DOHH2 (cell line): ENCODE data around the gene CASP8AP2.
"Not testable (repeated sequence)": the region's sequence is repeated elsewhere in the genome, so short reads cannot be mapped to it uniquely, and the experiment has no call there.

Experiments
- H3F3A ChIP-seq: fragments of 200-600 bp; sonication (generic), shearing (Covaris generic); 2 replicates; pipeline ENCODE4 v1.6.0; 2016; ENCODE audit warnings: antibody characterized with exemption, mild to moderate bottlenecking; ENCODE audit not compliant: control insufficient read depth, insufficient read depth
- H3K27ac ChIP-seq: fragments of 200-600 bp; sonication (generic); 2 replicates; pipeline ENCODE4 v1.5.1; 2014; ENCODE audit warnings: low read depth, mild to moderate bottlenecking, low read length, moderate library complexity
- H3K27me3 ChIP-seq: fragments of 200-600 bp; sonication (generic); 2 replicates; pipeline ENCODE4 v1.6.1; 2014; ENCODE audit warnings: mild to moderate bottlenecking, low read length, mixed read lengths; ENCODE audit not compliant: control insufficient read depth
- H3K36me3 ChIP-seq: fragments of 200-600 bp; sonication (generic); 2 replicates; pipeline ENCODE4 v1.6.1; 2014; ENCODE audit warnings: mild to moderate bottlenecking, low read length, moderate library complexity, mixed read lengths; ENCODE audit not compliant: control insufficient read depth
- H3K4me1 ChIP-seq: fragments of 200-600 bp; sonication (generic); 2 replicates; pipeline ENCODE4 v1.6.1; 2014; ENCODE audit warnings: mild to moderate bottlenecking, low read length, mixed read lengths; ENCODE audit not compliant: control insufficient read depth
- H3K4me2 ChIP-seq: fragments of 200-600 bp; sonication (generic); 2 replicates; pipeline ENCODE4 v1.6.0; 2014; ENCODE audit warnings: mild to moderate bottlenecking, low read length, moderate library complexity
- H3K4me3 ChIP-seq: fragments of 200-600 bp; sonication (generic); 2 replicates; pipeline ENCODE4 v1.5.1; 2014; ENCODE audit warnings: mild to moderate bottlenecking, low read length, mixed read lengths
- H3K79me2 ChIP-seq: fragments of 200-600 bp; sonication (generic); 2 replicates; pipeline ENCODE4 v1.6.1; 2014; ENCODE audit warnings: mild to moderate bottlenecking, low read length, mixed read lengths; ENCODE audit not compliant: control insufficient read depth
- H3K9me2 ChIP-seq: fragments of 200-600 bp; sonication (generic); replicated peaks from 2 replicates; pipeline ENCODE4 v1.6.1; 2014; ENCODE audit warnings: mild to moderate bottlenecking, low read length, mixed read lengths; ENCODE audit not compliant: control insufficient read depth
- H3K9me3 ChIP-seq: fragments of 200-600 bp; sonication (generic); 2 replicates; pipeline ENCODE4 v1.6.1; 2014; ENCODE audit warnings: antibody characterized with exemption, low read length, mixed read lengths; ENCODE audit not compliant: control insufficient read depth, insufficient read depth
- H4K20me1 ChIP-seq: fragments of 200-600 bp; sonication (generic); 2 replicates; pipeline ENCODE4 v1.6.0; 2014; ENCODE audit warnings: low read depth, mild to moderate bottlenecking, antibody characterized with exemption, low read length, moderate library complexity; ENCODE audit not compliant: control insufficient read depth, insufficient read depth
- CTCF ChIP-seq: fragments of 200-600 bp; sonication (generic); IDR thresholded peaks from one replicate; pipeline ENCODE4 v1.5.1; 2014; ENCODE audit warnings: antibody characterized with exemption, mild to moderate bottlenecking, low read depth, low read length; ENCODE audit not compliant: poor library complexity, severe bottlenecking
- EZH2phosphoT487 ChIP-seq: fragments of 200-600 bp; sonication (generic); IDR thresholded peaks from 2 replicates; pipeline ENCODE4 v1.6.1; 2017; ENCODE audit warnings: borderline replicate concordance, mild to moderate bottlenecking, antibody characterized with exemption, low read length, moderate library complexity, mixed read lengths

The CASP8AP2 gene

GRCh38 chr6:89803271-89803670 lies 26.4 kb upstream of the CASP8AP2 start:
- H3K9me2 ChIP-seq = no peaks in the 10 kb centered on the region
- no peak overlapping the region for H3K27ac ChIP-seq
- peaks cover 40% of the 10 kb centered on the region for H3K36me3 ChIP-seq
- peaks cover 2% of the 10 kb centered on the region; the same call in 1 of the 2 replicates for H3F3A ChIP-seq
- no peak for TF ChIP-seq EZH2phosphoT487
- no peak for TF ChIP-seq CTCF
- no peaks in the 10 kb centered on the region for H3K9me3 ChIP-seq
- peaks cover 5% of the 10 kb centered on the region; the same call in 1 of the 2 replicates for H4K20me1 ChIP-seq
- H3K79me2 ChIP-seq = peaks cover 80% of the 10 kb centered on the region
- H3K27me3 ChIP-seq = no peaks in the 10 kb centered on the region
- H3K4me3 ChIP-seq = no peak overlapping the region
- no peaks in the 10 kb centered on the region for H3K4me1 ChIP-seq
- no peak overlapping the region for H3K4me2 ChIP-seq

- TF ChIP-seq EZH2phosphoT487 (no peak), CTCF (no peak)
- no peaks in the 10 kb centered on the region for H3K27me3 ChIP-seq
- H3K9me3 ChIP-seq = no peaks in the 10 kb centered on the region
- peaks cover 18% of the 10 kb centered on the region for H3K36me3 ChIP-seq
- no peaks in the 10 kb centered on the region for H3K4me1 ChIP-seq
- no peaks in the 10 kb centered on the region for H3K9me2 ChIP-seq
- peaks cover 9% of the 10 kb centered on the region; the same call in 1 of the 2 replicates for H4K20me1 ChIP-seq
- peaks cover 84% of the 10 kb centered on the region for H3K79me2 ChIP-seq
- no peak overlapping the region for H3K4me3 ChIP-seq
- no peak overlapping the region for H3K27ac ChIP-seq
- H3F3A ChIP-seq = peaks cover 2% of the 10 kb centered on the region; the same call in 1 of the 2 replicates
- no peak overlapping the region for H3K4me2 ChIP-seq
Measured at GRCh38 chr6:89805814-89806371, 23.8 kb upstream of the CASP8AP2 start.

- Histone ChIP-seq H3K4me2 (no peak overlapping the region), H3K9me2 (no peaks in the 10 kb centered on the region), H3F3A (peaks cover 2% of the 10 kb centered on the region; the same call in 1 of the 2 replicates), H3K4me1 (no peaks in the 10 kb centered on the region), H3K36me3 (peaks cover 8% of the 10 kb centered on the region), H4K20me1 (peaks cover 9% of the 10 kb centered on the region; the same call in 1 of the 2 replicates), H3K9me3 (no peaks in the 10 kb centered on the region), H3K79me2 (peaks cover 92% of the 10 kb centered on the region), H3K27me3 (no peaks in the 10 kb centered on the region), H3K4me3 (no peak overlapping the region), H3K27ac (no peak overlapping the region)
- TF ChIP-seq CTCF = no peak
- no peak for TF ChIP-seq EZH2phosphoT487
Measured at GRCh38 chr6:89807581-89807980, 22.1 kb upstream of the CASP8AP2 start.

GRCh38 chr6:89813422-89813821 lies 16.3 kb upstream of the CASP8AP2 start:
- peaks cover 23% of the 10 kb centered on the region for H4K20me1 ChIP-seq
- not testable (repeated sequence) for H3K27ac ChIP-seq, H3K4me2 ChIP-seq, H3F3A ChIP-seq, H3K9me2 ChIP-seq, H3K4me3 ChIP-seq, H3K36me3 ChIP-seq, H3K27me3 ChIP-seq, H3K9me3 ChIP-seq
- peaks cover 19% of the 10 kb centered on the region for H3K4me1 ChIP-seq
- H3K79me2 ChIP-seq = peaks cover 97% of the 10 kb centered on the region
